ENCODE measurements around the gene STIM1.
"Not testable (repeated sequence)": the region's sequence is repeated elsewhere in the genome, so short reads cannot be mapped to it uniquely, and the experiment has no call there.

STIM1 gene

GRCh38 chr11:4127357-4127756, 271.9 kb downstream of the STIM1 start:
- no peak for DNase-seq

- DNase-seq: not testable (repeated sequence)
Observed at GRCh38 chr11:4130219-4130618, 274.8 kb downstream of the STIM1 start.

GRCh38 chr11:4134806-4135205, 279.3 kb downstream of the STIM1 start:
- no peak for DNase-seq

GRCh38 chr11:4138497-4138896, 283.0 kb downstream of the STIM1 start:
- no peak for DNase-seq

GRCh38 chr11:4140067-4140636, 284.7 kb downstream of the STIM1 start:
- no peak for DNase-seq
